Measurements from ENCODE around the gene RAB7A. TPM values are rescaled to one million over a fixed set of nuclear protein-coding genes. Genes with fewer than 3 reads are reported as not detected.
"Not testable (repeated sequence)": the region's sequence is repeated elsewhere in the genome, so short reads cannot be mapped to it uniquely, and the experiment has no call there.

RAB7A gene
- total RNA-seq, 1 donor from 2014 or later = 257 TPM

GRCh38 chr3:128710816-128711433, 15.1 kb upstream of the RAB7A start:
- intact Hi-C loops (cut with micrococcal nuclease) = no loop called here

- intact Hi-C loops (cut with micrococcal nuclease) = no loop called here
Observed at GRCh38 chr3:128712848-128713247, 13.1 kb upstream of the RAB7A start.

- intact Hi-C loops (cut with micrococcal nuclease) = loop anchor here (1.0 kb wide), 2 partner anchors 10 to 34 kb away; no protein-coding TSS in a partner anchor
Observed at GRCh38 chr3:128714887-128715491, 11.0 kb upstream of the RAB7A start.

- intact Hi-C loops (cut with micrococcal nuclease) = not testable (repeated sequence)
Observed at GRCh38 chr3:128718892-128719291, 7.1 kb upstream of the RAB7A start.

GRCh38 chr3:128720891-128721290, 5.1 kb upstream of the RAB7A start:
- intact Hi-C loops (cut with micrococcal nuclease) = loop anchor here (10.0 kb wide), 1 partner anchor 464 kb away; the partner anchor contains the start of gene CNBP

- intact Hi-C loops (cut with micrococcal nuclease) = loop anchor here (10.0 kb wide), 1 partner anchor 461 kb away; the partner anchor contains the start of gene CNBP
Observed at GRCh38 chr3:128723477-128723876, 2.5 kb upstream of the RAB7A start.

GRCh38 chr3:128725547-128726022, 398 bp upstream of the RAB7A start:
- intact Hi-C loops (cut with micrococcal nuclease) = loop anchor here (1.0 to 10.0 kb wide), 13 partner anchors 9 to 459 kb away; partner anchors contain the start of genes ACAD9, CNBP and RPN1

- intact Hi-C loops (cut with micrococcal nuclease) = loop anchor here (10.0 kb wide), 1 partner anchor 458 kb away; the partner anchor contains the start of gene CNBP
Observed at GRCh38 chr3:128727059-128727458, 1.1 kb downstream of the RAB7A start.

- intact Hi-C loops (cut with micrococcal nuclease) = loop anchor here (10.0 kb wide), 1 partner anchor 457 kb away; the partner anchor contains the start of gene CNBP
Observed at GRCh38 chr3:128727485-128727884, 1.5 kb downstream of the RAB7A start.

GRCh38 chr3:128727996-128728395, 2.0 kb downstream of the RAB7A start:
- intact Hi-C loops (cut with micrococcal nuclease) = loop anchor here (10.0 kb wide), 1 partner anchor 457 kb away; the partner anchor contains the start of gene CNBP

- intact Hi-C loops (cut with micrococcal nuclease) = loop anchor here (10.0 kb wide), 1 partner anchor 456 kb away; the partner anchor contains the start of gene CNBP
Observed at GRCh38 chr3:128728521-128728920, 2.5 kb downstream of the RAB7A start.

- intact Hi-C loops (cut with micrococcal nuclease) = no loop called here
Observed at GRCh38 chr3:128730471-128730870, 4.5 kb downstream of the RAB7A start.

- intact Hi-C loops (cut with micrococcal nuclease) = loop anchor here (1.0 kb wide), 1 partner anchor 8 kb away; the partner anchor contains the start of gene RAB7A
Observed at GRCh38 chr3:128734523-128735189, 8.7 kb downstream of the RAB7A start.

GRCh38 chr3:128735287-128735686, 9.3 kb downstream of the RAB7A start:
- intact Hi-C loops (cut with micrococcal nuclease) = no loop called here

GRCh38 chr3:128735884-128736283, 9.9 kb downstream of the RAB7A start:
- intact Hi-C loops (cut with micrococcal nuclease) = no loop called here

GRCh38 chr3:128736601-128737000, 10.6 kb downstream of the RAB7A start:
- intact Hi-C loops (cut with micrococcal nuclease) = no loop called here

GRCh38 chr3:128740621-128741020, 14.6 kb downstream of the RAB7A start:
- intact Hi-C loops (cut with micrococcal nuclease) = no loop called here

- intact Hi-C loops (cut with micrococcal nuclease) = no loop called here
Observed at GRCh38 chr3:128742821-128743594, 17.0 kb downstream of the RAB7A start.

GRCh38 chr3:128745742-128746141, 19.8 kb downstream of the RAB7A start:
- intact Hi-C loops (cut with micrococcal nuclease) = no loop called here

- intact Hi-C loops (cut with micrococcal nuclease) = no loop called here
Observed at GRCh38 chr3:128746881-128747280, 20.9 kb downstream of the RAB7A start.

- intact Hi-C loops (cut with micrococcal nuclease) = no loop called here
Observed at GRCh38 chr3:128748557-128748956, 22.6 kb downstream of the RAB7A start.
